Hematopoietic multipotent progenitor cell treated with erythropoietin and hydrocortisone succinate and interleukin-3 and kit ligand, for 15 days (in vitro differentiated cells): ENCODE measurements around the gene STAT5B.
"Not testable (repeated sequence)": the region's sequence is repeated elsewhere in the genome, so short reads cannot be mapped to it uniquely, and the experiment has no call there.

Experiments used
- DNase-seq: peaks from one replicate; pipeline ENCODE4 v3.0.0-alpha.2; 2015; ENCODE audit warnings: low spot score

Gene STAT5B

DNA sequence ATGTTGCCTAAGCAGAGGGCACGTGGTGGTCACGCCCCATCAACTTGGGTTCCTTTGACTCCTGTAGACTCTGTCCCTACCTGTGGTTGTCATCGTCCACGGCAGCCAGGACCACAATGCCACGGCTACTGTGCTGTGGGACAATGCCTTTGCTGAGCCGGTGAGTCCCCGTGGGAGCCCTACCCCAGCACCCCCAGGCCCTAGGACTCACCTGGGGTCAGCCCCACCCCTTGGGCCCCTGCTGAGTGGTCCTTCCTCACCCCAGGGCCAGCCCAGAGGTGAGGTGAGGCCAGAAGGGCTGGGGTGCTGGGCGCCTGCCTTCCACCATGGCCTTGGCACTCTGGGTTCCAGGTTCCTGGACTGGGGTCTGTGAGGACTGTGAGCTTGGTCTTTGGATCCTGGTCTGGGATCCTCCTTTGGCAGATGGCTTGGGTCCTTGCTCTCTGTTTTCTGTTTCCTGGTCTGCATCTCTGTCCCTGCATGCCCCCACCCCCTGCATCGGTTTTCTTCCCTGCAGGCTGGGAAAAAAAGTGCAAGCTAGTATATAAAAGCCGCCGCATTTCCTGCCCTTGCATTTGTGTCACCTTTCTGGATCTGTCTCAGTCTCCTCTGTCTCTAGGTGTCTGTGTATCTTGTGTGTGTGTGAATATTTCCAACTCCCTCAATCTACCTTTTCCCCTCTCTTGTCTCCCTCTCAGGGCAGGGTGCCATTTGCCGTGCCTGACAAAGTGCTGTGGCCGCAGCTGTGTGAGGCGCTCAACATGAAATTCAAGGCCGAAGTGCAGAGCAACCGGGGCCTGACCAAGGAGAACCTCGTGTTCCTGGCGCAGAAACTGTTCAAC is 29.6 kb upstream of the STAT5B start:
- no peak for DNase-seq

DNA sequence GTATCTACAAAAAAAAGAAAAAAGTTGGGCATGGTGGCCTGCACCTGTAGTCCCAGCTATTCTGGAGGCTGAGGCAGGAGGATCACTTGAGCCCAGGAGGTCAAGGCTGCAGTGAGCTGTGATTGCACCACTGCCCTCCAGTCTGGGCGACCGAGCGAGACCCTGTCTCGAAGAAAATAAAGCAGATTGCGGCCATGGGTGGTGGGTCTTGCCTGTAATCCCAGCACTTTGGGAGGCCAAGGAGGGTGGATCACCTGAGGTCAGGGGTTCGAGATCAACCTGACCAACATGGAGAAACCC is 28.8 kb upstream of the STAT5B start:
- not testable (repeated sequence) for DNase-seq

DNA sequence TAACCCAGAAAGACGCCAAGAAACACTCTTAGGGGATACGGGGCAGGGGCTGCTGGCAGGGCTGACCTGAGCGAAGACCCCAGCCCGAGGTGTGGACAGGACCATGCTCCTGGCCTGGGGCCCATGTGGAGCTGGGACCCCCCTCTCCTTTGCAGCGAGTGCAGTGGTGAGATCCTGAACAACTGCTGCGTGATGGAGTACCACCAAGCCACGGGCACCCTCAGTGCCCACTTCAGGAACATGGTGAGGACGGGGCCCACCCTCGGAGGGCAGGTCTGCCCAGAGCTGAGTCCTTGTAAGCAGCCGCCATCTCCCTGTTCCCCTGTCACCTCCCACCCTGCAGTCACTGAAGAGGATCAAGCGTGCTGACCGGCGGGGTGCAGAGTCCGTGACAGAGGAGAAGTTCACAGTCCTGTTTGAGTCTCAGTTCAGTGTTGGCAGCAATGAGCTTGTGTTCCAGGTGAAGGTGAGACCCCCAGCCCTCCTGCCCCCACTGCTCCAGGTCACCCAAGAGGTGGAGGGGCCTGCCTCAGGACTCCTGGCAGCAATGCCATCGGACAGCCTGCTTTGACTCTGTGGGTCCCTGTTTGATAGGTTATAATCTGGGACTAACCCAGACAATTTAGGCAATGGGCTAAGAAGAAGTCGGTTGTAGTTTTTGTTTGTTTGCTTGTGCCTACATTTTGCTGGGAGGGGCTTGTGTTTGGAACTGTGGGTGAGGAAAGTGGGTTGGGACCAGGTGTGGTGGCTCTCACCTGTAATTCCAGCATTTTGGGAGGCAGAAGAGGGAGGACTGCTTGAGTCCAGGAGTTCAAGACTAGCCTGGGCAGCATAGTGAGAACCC is 28.2 kb upstream of the STAT5B start:
- no peak for DNase-seq

DNA sequence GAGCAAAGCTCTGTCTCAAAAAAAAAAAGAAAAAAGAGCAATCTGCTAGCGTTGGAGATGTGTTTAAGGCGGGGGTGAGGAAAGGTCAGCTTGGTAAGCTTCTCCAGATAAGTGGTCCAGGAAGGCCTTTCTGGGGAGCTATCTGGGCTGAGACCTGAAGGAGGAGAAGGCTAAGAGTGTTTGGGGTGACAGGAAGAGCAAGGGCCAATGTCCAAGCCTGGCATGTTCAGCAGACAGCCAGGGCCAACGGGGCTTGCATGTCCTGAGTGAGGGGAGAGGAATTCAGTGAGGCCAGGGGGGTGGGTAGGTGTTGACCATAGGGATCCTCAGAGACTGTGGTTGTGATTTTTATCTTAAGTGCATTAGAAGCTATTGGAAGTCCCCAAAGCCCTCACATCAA is 27.5 kb upstream of the STAT5B start:
- DNase-seq = no peak

GRCh38 chr17:42301022-42301421 is 24.8 kb upstream of the STAT5B start:
- no peak for DNase-seq

GRCh38 chr17:42299913-42300312 is 23.7 kb upstream of the STAT5B start:
- DNase-seq = not testable (repeated sequence)

DNA sequence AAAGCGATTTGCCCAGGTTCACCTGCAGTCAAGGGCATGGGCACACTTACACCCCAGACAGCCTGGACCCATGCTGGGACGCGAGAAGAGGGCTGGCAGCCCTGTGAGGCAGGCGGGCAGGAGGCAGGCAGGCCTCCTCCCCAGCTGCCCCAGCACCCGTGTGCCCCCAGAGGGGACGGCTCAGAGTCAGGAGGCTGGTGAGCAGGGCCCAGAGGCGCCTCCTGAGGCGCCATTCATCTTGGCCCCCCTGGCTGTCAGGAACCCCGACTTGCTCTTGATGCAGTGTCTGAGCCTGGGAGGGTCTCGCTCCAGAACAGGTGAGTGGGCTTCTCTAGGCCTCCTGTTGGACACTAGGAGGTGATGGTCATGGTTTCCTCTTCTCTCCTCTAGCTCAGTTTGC is 23.2 kb upstream of the STAT5B start:
- DNase-seq = not testable (repeated sequence)

- not testable (repeated sequence) for DNase-seq
Observed at GRCh38 chr17:42297775-42298174, 21.6 kb upstream of the STAT5B start.

DNA sequence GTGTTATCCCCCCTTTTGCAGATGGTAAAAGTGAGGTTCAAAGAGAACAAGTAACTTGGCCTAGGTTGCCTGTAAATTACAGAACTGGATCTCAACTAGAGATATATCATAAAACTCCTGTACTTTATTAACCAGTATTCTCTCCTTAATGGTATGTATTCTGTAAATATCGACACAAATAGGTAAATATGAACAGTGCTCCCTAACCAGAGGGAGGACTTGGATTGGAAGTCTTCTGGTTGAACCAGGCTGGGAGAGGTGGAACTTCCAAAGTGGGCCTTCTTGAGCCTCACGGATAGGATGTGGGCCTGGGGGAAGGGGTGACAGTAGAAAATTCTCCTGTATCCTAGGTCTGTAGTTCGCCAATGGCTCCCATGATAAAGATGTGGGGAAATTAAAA is 19.8 kb upstream of the STAT5B start:
- DNase-seq = no peak

DNA sequence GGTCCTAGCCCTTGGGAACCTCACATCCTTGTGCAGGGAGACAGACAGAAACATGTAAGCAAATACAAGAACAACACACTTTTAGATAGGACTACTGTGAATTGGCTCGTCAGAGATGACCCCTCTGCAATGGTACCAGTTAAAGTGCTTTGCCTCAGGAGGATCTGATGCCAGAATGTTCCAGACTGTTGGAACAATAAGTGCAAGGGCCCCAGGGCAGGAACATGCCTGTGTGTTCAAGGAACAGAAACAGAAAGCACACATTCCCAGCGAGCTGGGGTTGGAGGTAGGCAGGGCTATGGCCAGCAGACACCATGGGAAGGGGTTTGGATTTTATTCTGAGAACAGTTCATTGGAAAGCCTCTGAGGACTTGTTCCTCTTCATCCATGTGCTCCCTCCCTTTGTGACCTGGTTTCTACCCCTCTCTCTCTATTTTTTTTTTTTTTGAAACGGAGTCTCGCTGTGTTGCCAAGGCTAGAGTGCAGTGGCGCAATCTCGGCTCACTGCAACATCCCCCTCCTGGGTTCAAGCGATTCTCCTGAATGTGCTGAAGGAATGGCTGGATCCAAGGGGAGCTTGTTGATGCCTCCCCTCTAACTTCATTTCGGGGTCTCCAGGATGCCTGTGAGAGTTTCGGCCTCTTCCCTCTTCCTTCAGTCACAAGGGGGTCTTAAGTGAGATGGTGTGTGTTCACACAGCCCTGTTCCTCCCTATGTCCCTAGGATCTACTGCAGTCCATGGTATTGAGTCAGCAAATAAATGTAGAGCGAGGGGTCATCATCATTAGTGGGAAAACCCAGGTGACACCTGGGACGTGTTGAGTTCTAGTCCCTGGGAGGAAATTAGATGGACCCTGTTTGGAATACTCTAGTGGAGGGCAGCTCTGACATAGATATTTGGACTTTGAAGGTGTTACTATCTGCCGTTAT is 18.5 kb upstream of the STAT5B start:
- no peak for DNase-seq

DNA sequence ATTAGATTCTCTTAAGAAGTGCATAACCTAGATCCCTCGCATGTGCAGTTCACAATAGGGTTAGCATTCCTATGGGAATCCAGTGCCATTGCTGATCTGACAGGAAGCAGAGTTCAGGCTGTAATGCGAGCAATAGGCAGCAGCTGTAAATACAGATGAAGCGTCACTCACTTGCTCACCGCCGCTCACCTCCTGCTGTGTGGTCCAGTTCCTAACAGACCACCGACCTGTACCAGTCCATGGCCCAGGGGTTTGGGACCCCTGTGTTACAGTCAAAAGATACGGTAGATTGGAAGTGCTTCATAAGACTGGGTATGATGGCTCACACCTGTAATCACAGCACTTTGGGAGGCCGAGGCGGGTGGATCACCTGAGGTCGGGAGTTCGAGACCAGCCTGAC is 14.9 kb upstream of the STAT5B start:
- no peak for DNase-seq

DNA sequence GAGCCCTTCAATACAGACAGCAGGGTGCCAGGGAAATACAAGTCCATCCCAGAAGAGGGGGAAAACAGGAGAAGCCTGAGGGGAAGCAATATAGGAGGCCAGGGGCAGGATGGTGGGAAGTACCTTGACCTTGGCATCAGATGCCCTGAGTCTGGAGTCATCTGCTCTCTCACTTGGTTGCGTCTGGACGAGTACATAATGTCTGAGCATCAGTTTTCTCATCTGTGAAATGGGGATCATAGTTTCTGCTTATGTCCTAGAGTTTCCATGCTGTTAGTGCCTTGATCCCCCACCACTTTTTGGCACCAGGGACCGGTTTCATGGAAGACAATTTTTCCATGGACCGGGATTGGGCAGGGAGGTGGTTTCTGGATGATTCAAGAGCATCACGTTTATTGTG is 14.4 kb upstream of the STAT5B start:
- DNase-seq = no peak

GRCh38 chr17:42289611-42290181 is 13.5 kb upstream of the STAT5B start:
- no peak for DNase-seq

GRCh38 chr17:42288803-42289610 is 12.8 kb upstream of the STAT5B start:
- peak; percentile 28 for DNase-seq

DNA sequence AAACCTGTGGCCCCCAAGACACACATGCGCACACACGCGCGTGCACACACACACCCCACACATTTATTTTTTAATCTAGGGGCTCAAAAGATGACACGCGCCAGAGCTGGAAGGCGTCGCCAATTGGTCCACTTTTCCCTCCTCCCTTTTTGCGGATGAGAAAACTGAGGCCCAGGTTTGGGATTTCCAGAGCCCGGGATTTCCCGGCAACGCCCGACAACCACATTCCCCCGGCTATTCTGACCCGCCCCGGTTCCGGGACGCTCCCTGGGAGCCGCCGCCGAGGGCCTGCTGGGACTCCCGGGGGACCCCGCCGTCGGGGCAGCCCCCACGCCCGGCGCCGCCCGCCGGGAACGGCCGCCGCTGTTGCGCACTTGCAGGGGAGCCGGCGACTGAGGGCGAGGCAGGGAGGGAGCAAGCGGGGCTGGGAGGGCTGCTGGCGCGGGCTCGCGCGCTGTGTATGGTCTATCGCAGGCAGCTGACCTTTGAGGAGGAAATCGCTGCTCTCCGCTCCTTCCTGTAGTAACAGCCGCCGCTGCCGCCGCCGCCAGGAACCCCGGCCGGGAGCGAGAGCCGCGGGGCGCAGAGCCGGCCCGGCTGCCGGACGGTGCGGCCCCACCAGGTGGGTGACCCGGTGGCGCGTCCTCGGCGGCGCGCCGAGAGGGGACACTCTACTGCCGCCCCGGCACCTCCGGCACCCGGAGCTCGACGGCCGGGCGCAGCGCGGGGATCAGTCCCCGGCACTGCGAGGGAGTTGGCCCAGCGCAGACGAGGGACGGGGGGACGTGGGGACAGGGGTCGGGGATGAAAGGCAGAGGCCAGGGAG is 12.0 kb upstream of the STAT5B start, which contains the start of gene STAT5A:
Gene STAT5A, plus strand, starts transcription at position 522 of the 826 bp plus-strand sequence. CDS start 914 bp downstream, outside the sequence.
- DNase-seq = peak; percentile 43

DNA sequence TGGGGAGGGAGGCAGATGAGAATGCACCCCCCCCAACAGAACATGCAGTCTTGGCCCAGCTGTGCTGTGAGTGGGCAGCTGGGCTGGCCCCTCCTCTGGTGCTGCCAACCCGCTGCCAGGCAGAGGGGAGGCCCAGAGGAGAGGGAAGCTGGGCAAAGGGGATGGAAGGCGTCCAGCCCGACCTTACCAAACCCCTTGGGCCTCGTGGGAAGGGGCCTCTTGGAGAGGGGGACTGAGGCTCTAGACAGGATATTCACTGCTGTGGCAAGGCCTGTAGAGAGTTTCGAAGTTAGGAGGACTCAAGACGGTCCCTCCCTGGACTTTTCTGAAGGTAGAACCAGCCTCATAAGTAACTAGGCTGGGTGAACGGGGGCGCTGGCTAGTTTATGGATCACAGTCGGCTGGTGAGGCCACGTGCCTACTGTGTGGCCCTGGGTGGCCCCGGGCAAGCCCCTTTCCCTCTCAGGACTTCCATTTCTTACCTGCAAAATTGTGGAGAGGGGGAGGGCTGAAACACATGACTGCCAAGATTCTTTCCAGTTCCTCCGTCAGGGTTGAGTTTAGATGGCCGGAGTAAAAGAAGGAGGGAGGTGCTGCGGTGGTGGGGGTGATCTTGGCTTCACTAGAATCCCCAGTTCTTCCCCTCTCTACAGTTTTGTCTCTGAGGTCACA is 11.2 kb upstream of the STAT5B start:
- DNase-seq = peak; percentile 41

DNA sequence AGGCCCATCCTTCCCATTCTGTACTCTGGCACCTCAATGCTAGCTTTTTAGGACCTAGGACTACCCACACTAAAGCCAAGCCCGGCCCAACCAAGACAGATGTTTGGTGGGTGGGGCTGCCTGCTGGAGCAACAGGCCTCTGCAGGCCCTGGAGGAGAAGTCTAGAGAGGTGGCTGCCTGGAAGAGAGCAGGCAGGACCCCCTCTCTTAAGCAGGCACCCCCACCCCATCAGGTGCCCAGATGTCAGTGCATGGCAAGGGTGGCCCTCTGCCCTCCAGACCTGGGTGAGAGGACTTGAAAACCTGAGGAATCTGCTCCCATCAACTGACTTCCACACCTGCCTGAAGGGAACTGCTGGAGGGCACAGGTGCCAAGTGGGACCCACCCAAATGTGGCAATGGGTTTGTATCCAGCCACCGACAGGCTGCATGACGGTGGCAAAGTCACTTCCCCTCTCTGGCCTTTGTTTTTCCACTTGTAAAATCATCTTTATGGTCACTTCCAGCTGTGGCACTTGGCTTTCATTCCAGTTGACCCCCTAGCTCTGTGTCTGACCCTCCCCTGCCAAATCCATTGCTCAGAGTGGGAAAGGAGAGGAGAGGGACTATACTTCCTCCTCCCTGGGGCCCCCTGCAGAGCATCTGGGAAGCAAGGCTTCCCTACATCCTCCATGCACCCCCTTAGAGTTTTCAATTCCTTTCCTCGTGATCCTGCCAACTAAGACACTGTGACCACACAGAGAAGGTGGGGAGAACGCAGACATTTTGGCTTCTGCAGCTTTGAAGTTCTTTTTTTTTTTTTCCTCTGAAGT is 10.4 kb upstream of the STAT5B start:
- DNase-seq = peak; percentile 35

DNA sequence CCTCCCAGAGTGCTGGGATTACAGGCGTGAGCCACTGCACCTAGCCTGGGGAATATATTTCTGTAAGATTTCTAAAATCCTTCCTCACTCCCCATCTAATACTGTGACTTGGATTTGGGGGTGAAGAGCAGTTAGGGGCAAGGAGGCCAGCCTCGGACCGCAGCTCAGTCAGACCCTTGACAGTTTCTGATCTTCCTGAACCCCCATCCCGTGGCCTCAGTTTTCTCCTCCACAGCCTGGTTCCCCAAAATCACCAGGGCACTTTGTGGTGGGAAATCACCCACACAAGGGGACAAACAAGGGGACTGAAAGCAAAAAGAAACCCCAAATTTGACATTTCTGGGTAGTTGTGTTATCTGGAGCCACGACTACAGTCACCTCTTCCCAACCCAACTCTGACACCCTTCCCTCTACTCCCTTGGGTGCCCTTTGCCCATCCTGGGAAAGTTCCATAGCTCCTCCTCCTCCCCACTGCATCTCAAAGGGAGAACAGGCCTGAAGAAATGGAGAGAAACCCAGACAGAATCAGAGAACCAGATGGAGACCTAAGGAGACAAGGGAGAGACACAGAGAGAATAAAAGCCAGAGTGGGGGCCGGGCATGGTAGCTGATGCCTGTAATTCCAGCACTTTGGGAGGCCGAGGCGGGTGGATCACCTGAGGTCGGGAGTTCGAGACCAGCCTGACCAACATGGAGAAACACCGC is 9.3 kb upstream of the STAT5B start:
- DNase-seq = no peak
